ENCODE data around the gene TBC1D1. TPM values are rescaled to one million over a fixed set of nuclear protein-coding genes. Genes with fewer than 3 reads are reported as not detected.

Gene TBC1D1
- total RNA-seq, 1 experiment from 2014 or later: 89.0 TPM

DNA sequence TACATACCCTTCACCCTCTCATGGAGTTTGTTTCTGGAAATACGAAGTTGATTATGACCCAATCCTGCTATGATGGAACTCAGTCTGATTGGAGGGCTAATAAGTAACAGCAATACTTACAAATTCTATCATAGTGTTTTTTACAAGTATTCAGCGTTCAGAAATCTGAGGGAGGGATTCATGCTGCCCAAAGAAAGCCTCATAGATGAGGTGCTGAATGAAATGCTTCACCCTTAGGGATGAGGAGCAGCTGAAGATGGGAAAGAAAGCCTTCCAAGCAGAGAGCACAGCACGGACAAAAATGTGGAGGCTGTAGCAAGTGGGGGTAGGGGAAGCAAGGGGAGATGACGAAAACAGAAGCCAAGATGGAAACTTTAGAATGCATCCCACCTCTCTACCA is 27.9 kb upstream of the TBC1D1 start:
- Histone ChIP-seq H3K36me3 (ENCODE audit: low read depth, low read length) (no peaks in the 10 kb centered on the region), H3K4me1 (ENCODE audit: insufficient read depth, low read length) (no peaks in the 10 kb centered on the region), H3K9me2 (replicated peaks; ENCODE audit: low read length) (no peaks in the 10 kb centered on the region), H3F3A (ENCODE audit: low read length, unreplicated experiment) (no peaks in the 10 kb centered on the region), H4K20me1 (ENCODE audit: low read length) (no peaks in the 10 kb centered on the region), H2AFZ (ENCODE audit: low read length) (no peak overlapping the region), H3K4me3 (ENCODE audit: low read length) (no peak overlapping the region), H3K4me2 (ENCODE audit: low read length) (no peak overlapping the region), H3K27ac (ENCODE audit: low read length) (no peak overlapping the region), H3K79me2 (ENCODE audit: low read length) (no peaks in the 10 kb centered on the region), H3K9ac (ENCODE audit: low read length) (no peak overlapping the region), H3K27me3 (ENCODE audit: low read length) (no peaks in the 10 kb centered on the region), H3K9me3 (ENCODE audit: low read length) (no peaks in the 10 kb centered on the region)
- intact Hi-C loops (cut with micrococcal nuclease): no loop called here
- TF ChIP-seq EZH2 (IDR thresholded peaks at IDR 0.05; ENCODE audit: low read length, unreplicated experiment) (no peak), EZH2phosphoT487 (IDR thresholded peaks at IDR 0.05; ENCODE audit: borderline replicate concordance, low read length) (no peak)
- TF ChIP-seq, protein P1, sequence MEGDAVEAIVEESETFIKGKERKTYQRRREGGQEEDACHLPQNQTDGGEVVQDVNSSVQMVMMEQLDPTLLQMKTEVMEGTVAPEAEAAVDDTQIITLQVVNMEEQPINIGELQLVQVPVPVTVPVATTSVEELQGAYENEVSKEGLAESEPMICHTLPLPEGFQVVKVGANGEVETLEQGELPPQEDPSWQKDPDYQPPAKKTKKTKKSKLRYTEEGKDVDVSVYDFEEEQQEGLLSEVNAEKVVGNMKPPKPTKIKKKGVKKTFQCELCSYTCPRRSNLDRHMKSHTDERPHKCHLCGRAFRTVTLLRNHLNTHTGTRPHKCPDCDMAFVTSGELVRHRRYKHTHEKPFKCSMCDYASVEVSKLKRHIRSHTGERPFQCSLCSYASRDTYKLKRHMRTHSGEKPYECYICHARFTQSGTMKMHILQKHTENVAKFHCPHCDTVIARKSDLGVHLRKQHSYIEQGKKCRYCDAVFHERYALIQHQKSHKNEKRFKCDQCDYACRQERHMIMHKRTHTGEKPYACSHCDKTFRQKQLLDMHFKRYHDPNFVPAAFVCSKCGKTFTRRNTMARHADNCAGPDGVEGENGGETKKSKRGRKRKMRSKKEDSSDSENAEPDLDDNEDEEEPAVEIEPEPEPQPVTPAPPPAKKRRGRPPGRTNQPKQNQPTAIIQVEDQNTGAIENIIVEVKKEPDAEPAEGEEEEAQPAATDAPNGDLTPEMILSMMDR (conservative IDR thresholded peaks at IDR 0.05; ENCODE audit: low read depth, low read length): no peak
- POLR2A ChIA-PET (ENCODE audit: unreplicated experiment): no interaction called here
- no peak for ATAC-seq
- no TSS peak for BruUV-seq (replicated peaks)
- DNase-seq: no peak
- CTCF ChIA-PET: no interaction called here

DNA sequence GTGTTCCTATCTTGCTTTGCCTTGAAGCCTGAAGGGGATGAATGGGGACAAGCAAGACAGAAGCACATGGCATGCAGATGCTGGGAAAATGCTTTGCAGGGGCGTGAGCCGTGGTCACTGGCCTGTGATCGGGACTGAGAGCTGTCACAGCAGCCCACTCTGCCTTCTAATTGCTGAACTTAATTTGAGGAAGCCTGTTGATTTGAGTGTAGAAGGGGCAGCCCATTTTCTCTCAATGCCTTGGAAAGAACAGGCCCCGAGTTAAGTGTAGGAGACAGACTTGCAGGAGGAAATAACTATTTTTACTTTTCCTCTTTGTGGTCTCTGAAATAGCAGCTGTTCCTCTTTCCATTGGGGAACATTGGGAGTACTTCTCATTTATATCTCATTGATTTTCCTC is 26.1 kb upstream of the TBC1D1 start:
- no peaks in the 10 kb centered on the region for H3K27me3 ChIP-seq (ENCODE audit: low read length)
- no peak overlapping the region for H3K9ac ChIP-seq (ENCODE audit: low read length)
- no peak for TF ChIP-seq EZH2phosphoT487 (IDR thresholded peaks at IDR 0.05; ENCODE audit: borderline replicate concordance, low read length)
- TF ChIP-seq, protein P1 (conservative IDR thresholded peaks at IDR 0.05; ENCODE audit: low read depth, low read length): no peak
- TF ChIP-seq EZH2 (IDR thresholded peaks at IDR 0.05; ENCODE audit: low read length, unreplicated experiment): no peak
- no peaks in the 10 kb centered on the region for H3F3A ChIP-seq (ENCODE audit: low read length, unreplicated experiment)
- ATAC-seq: no peak
- H3K9me3 ChIP-seq (ENCODE audit: low read length): no peaks in the 10 kb centered on the region
- POLR2A ChIA-PET (ENCODE audit: unreplicated experiment): no interaction called here
- no peak overlapping the region for H2AFZ ChIP-seq (ENCODE audit: low read length)
- intact Hi-C loops (cut with micrococcal nuclease): no loop called here
- H3K4me3 ChIP-seq (ENCODE audit: low read length): no peak overlapping the region
- no peaks in the 10 kb centered on the region for H4K20me1 ChIP-seq (ENCODE audit: low read length)
- H3K36me3 ChIP-seq (ENCODE audit: low read depth, low read length): no peaks in the 10 kb centered on the region
- no peak for DNase-seq
- no TSS peak for BruUV-seq (replicated peaks)
- no peak overlapping the region for H3K27ac ChIP-seq (ENCODE audit: low read length)
- H3K4me2 ChIP-seq (ENCODE audit: low read length): no peak overlapping the region
- no peaks in the 10 kb centered on the region for H3K4me1 ChIP-seq (ENCODE audit: insufficient read depth, low read length)
- H3K79me2 ChIP-seq (ENCODE audit: low read length): no peaks in the 10 kb centered on the region
- H3K9me2 ChIP-seq (replicated peaks; ENCODE audit: low read length): no peaks in the 10 kb centered on the region
- CTCF ChIA-PET: no interaction called here

DNA sequence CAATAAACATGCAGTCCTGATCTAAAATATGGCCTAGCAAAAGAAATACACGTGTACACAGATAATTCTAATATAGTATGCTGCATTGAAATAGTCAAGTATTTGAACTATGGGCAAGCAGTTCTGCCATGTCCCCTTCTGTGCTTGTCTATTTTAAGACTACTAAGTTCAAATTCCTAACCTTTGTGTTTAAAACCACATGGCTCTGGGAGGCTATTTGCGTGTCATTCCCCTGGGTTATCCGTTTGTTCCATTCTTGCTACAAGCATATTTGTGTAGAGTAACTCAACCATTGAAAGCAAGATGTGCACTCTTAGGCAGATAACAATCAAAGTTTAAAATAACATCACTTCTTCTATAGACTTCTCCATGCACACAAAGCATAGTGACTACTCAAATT is 25.4 kb upstream of the TBC1D1 start:
- Histone ChIP-seq H3K9ac (ENCODE audit: low read length) (no peak overlapping the region), H3K27me3 (ENCODE audit: low read length) (no peaks in the 10 kb centered on the region), H3K36me3 (ENCODE audit: low read depth, low read length) (no peaks in the 10 kb centered on the region), H3K79me2 (ENCODE audit: low read length) (no peaks in the 10 kb centered on the region), H3K4me3 (ENCODE audit: low read length) (no peak overlapping the region), H3K4me2 (ENCODE audit: low read length) (no peak overlapping the region), H3K4me1 (ENCODE audit: insufficient read depth, low read length) (no peaks in the 10 kb centered on the region), H3K9me2 (replicated peaks; ENCODE audit: low read length) (no peaks in the 10 kb centered on the region), H3F3A (ENCODE audit: low read length, unreplicated experiment) (no peaks in the 10 kb centered on the region), H3K9me3 (ENCODE audit: low read length) (no peaks in the 10 kb centered on the region), H3K27ac (ENCODE audit: low read length) (no peak overlapping the region), H4K20me1 (ENCODE audit: low read length) (no peaks in the 10 kb centered on the region), H2AFZ (ENCODE audit: low read length) (no peak overlapping the region)
- DNase-seq (no peak), ATAC-seq (no peak)
- BruUV-seq (replicated peaks): no TSS peak
- ChIA-PET POLR2A (ENCODE audit: unreplicated experiment) (no interaction called here), CTCF (no interaction called here)
- intact Hi-C loops (cut with micrococcal nuclease): no loop called here
- no peak for TF ChIP-seq EZH2 (IDR thresholded peaks at IDR 0.05; ENCODE audit: low read length, unreplicated experiment)
- no peak for TF ChIP-seq EZH2phosphoT487 (IDR thresholded peaks at IDR 0.05; ENCODE audit: borderline replicate concordance, low read length)
- TF ChIP-seq, protein P1 (conservative IDR thresholded peaks at IDR 0.05; ENCODE audit: low read depth, low read length): no peak

Measured in PC-3 (cell line).